Measurements from ENCODE around the gene MUC21.

DNA sequence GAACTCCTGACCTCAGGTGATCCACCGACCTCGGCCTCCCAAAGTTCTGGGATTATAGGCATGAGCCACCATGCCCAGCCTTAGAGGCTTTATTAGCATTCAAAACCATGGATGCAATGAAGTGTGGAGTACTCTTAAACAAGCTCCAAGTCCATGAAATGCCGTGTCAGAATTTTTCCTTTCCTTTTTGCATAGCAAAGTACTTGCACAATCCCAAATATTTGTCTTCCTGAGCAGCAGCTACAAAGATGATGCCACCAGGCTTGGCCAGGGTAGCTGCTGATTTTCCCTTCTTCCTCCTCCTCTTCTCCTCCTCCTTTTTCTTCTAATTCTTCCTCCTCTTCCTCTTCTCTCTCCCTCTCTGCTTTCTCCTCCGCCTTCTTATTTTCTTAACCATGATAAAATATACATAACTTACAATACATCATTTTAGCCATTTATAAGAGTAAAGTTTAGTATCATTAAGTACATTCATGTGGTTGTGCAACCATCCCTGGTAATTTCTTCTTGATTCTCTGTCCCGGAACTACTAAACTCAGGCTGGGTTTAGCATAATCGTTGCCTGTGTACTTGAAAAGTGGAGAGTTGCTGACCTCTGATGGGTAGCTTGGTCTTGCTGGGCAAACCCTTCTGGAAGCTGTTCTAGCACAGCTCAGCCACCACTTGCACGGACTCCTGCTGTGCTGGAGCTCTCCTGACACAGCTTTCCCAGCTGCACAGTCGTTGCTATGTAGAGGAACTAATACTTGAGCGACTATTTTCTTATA lies 22.4 kb upstream of the MUC21 start:
- TF ChIP-seq POU2F2 (IDR thresholded peaks at IDR 0.05; ENCODE audit: low read depth, low read length) (no peak), POLR2AphosphoS5 (IDR thresholded peaks at IDR 0.05; ENCODE audit: low read depth, low read length) (no peak)
